Loucy (cell line): ENCODE data around the gene SLC19A1.

Experiments
- H2AFZ ChIP-seq: fragments of 200-600 bp; sonication (generic); 2 replicates; pipeline ENCODE4 v1.6.0; 2016; ENCODE audit warnings: antibody characterized with exemption, mild to moderate bottlenecking, low read length, moderate library complexity
- H3F3A ChIP-seq: fragments of 200-600 bp; 2 replicates; pipeline ENCODE4 v1.6.0; 2016; ENCODE audit warnings: antibody characterized with exemption, low read depth, mild to moderate bottlenecking
- H3K27me3 ChIP-seq: fragments of 200-600 bp; sonication (generic); 2 replicates; pipeline ENCODE4 v1.6.1; 2014; ENCODE audit warnings: low read length, mild to moderate bottlenecking; ENCODE audit not compliant: insufficient read depth, poor library complexity, severe bottlenecking
- H3K36me3 ChIP-seq: fragments of 200-600 bp; sonication (generic); 2 replicates; pipeline ENCODE4 v1.6.1; 2016; ENCODE audit warnings: low read length; ENCODE audit not compliant: insufficient read depth
- H3K4me1 ChIP-seq: fragments of 200-600 bp; sonication (generic); 2 replicates; pipeline ENCODE4 v1.5.1; 2014; ENCODE audit warnings: low read length, mild to moderate bottlenecking; ENCODE audit not compliant: insufficient read depth, poor library complexity, severe bottlenecking
- H3K4me2 ChIP-seq: fragments of 200-600 bp; sonication (generic); 2 replicates; pipeline ENCODE4 v1.6.0; 2014; ENCODE audit warnings: antibody characterized with exemption, low read length, low read depth, mild to moderate bottlenecking; ENCODE audit not compliant: poor library complexity, severe bottlenecking
- H3K4me3 ChIP-seq: fragments of 200-600 bp; sonication (generic); 2 replicates; pipeline ENCODE4 v1.5.1; 2014; ENCODE audit warnings: low read length, mild to moderate bottlenecking, mixed read lengths; ENCODE audit not compliant: poor library complexity, severe bottlenecking
- H3K79me2 ChIP-seq: fragments of 200-600 bp; sonication (generic); 2 replicates; pipeline ENCODE4 v1.6.1; 2014; ENCODE audit warnings: low read length; ENCODE audit not compliant: insufficient read depth
- H3K9ac ChIP-seq: fragments of 200-600 bp; sonication (generic); 2 replicates; pipeline ENCODE4 v1.6.0; 2014; ENCODE audit warnings: mild to moderate bottlenecking, low read depth, low read length, moderate library complexity; ENCODE audit not compliant: poor library complexity, severe bottlenecking
- H3K9me2 ChIP-seq: fragments of 200-600 bp; sonication (generic); replicated peaks from 2 replicates; pipeline ENCODE4 v1.6.1; 2016; ENCODE audit warnings: low read depth, low read length, mixed read lengths
- H3K9me3 ChIP-seq: fragments of 200-600 bp; sonication (generic); 2 replicates; pipeline ENCODE4 v1.6.1; 2014; ENCODE audit warnings: mild to moderate bottlenecking, antibody characterized with exemption, low read length, low read depth; ENCODE audit not compliant: insufficient read depth
- H4K20me1 ChIP-seq: fragments of 200-600 bp; sonication (generic); 2 replicates; pipeline ENCODE4 v1.6.0; 2014; ENCODE audit warnings: antibody characterized with exemption, low read length, mild to moderate bottlenecking; ENCODE audit not compliant: insufficient read depth, poor library complexity, severe bottlenecking
- CTCF ChIP-seq: fragments of 200-600 bp; sonication (generic); conservative IDR thresholded peaks from 2 replicates; pipeline ENCODE4 v1.5.1; 2014; ENCODE audit warnings: mild to moderate bottlenecking, antibody characterized with exemption, low read length
- EZH2phosphoT487 ChIP-seq: fragments of 200-600 bp; IDR thresholded peaks from 2 replicates; pipeline ENCODE4 v1.6.1; 2018; ENCODE audit warnings: antibody characterized with exemption, mild to moderate bottlenecking, moderate library complexity, borderline replicate concordance

Gene SLC19A1

GRCh38 chr21:45468051-45468970, 73.9 kb downstream of the SLC19A1 start:
- Histone ChIP-seq H3K36me3 (no peaks in the 10 kb centered on the region), H4K20me1 (no peaks in the 10 kb centered on the region), H2AFZ (no peak overlapping the region), H3K4me1 (no peaks in the 10 kb centered on the region), H3F3A (no peaks in the 10 kb centered on the region), H3K9ac (no peak overlapping the region), H3K4me2 (no peak overlapping the region), H3K9me3 (no peaks in the 10 kb centered on the region), H3K9me2 (no peaks in the 10 kb centered on the region), H3K79me2 (no peaks in the 10 kb centered on the region), H3K4me3 (no peak overlapping the region), H3K27me3 (no peaks in the 10 kb centered on the region)
- TF ChIP-seq EZH2phosphoT487: no peak
- TF ChIP-seq CTCF: no peak

GRCh38 chr21:45467221-45467779, 74.9 kb downstream of the SLC19A1 start:
- TF ChIP-seq EZH2phosphoT487 (no peak), CTCF (no peak)
- no peaks in the 10 kb centered on the region for H3K79me2 ChIP-seq
- H3K9me3 ChIP-seq: no peaks in the 10 kb centered on the region
- H3K4me1 ChIP-seq: no peaks in the 10 kb centered on the region
- no peak overlapping the region for H2AFZ ChIP-seq
- H3K9me2 ChIP-seq: no peaks in the 10 kb centered on the region
- no peaks in the 10 kb centered on the region for H3K36me3 ChIP-seq
- no peak overlapping the region for H3K4me2 ChIP-seq
- H3K27me3 ChIP-seq: no peaks in the 10 kb centered on the region
- no peak overlapping the region for H3K9ac ChIP-seq
- no peak overlapping the region for H3K4me3 ChIP-seq
- H3F3A ChIP-seq: no peaks in the 10 kb centered on the region
- H4K20me1 ChIP-seq: no peaks in the 10 kb centered on the region

GRCh38 chr21:45466330-45467220, 75.7 kb downstream of the SLC19A1 start:
- Histone ChIP-seq H3K36me3 (no peaks in the 10 kb centered on the region), H3K9ac (no peak overlapping the region), H3K4me1 (no peaks in the 10 kb centered on the region), H4K20me1 (no peaks in the 10 kb centered on the region), H3K4me3 (no peak overlapping the region), H3K4me2 (no peak overlapping the region), H3F3A (no peaks in the 10 kb centered on the region), H3K9me3 (no peaks in the 10 kb centered on the region), H2AFZ (no peak overlapping the region), H3K79me2 (no peaks in the 10 kb centered on the region), H3K27me3 (no peaks in the 10 kb centered on the region), H3K9me2 (no peaks in the 10 kb centered on the region)
- TF ChIP-seq EZH2phosphoT487: no peak
- TF ChIP-seq CTCF: no peak
